Activated T-helper 17 cell treated with anti-CD3 and anti-CD28 coated beads, Interleukin-2, amount 50 U/mL, for 72 hours (primary cell): ENCODE results near the gene TAB2. TPM values are rescaled to one million over a fixed set of nuclear protein-coding genes. Genes with fewer than 3 reads are reported as not detected.

Experiments used
- ATAC-seq: fragments of 150-1000 bp; cut with Tn5 transposase; replicated peaks from 2 replicates; pipeline ENCODE4 v1.10.0; 2021; ENCODE audit warnings: mild to moderate bottlenecking, moderate library complexity
- H3K27ac Mint-ChIP-seq: one replicate; pipeline ENCODE4 v1.8.0; 2022; ENCODE audit warnings: mixed read lengths
- H3K27me3 Mint-ChIP-seq: one replicate; pipeline ENCODE4 v1.8.0; 2022; ENCODE audit warnings: mixed read lengths
- H3K36me3 Mint-ChIP-seq: one replicate; pipeline ENCODE4 v1.8.0; 2022; ENCODE audit warnings: low read depth, mild to moderate bottlenecking, mixed read lengths
- H3K4me1 Mint-ChIP-seq: one replicate; pipeline ENCODE4 v1.8.0; 2022; ENCODE audit warnings: mixed read lengths
- H3K4me3 Mint-ChIP-seq: one replicate; pipeline ENCODE4 v1.8.0; 2022; ENCODE audit warnings: mild to moderate bottlenecking, mixed read lengths
- H3K9me3 Mint-ChIP-seq: one replicate; pipeline ENCODE4 v1.8.0; 2022; ENCODE audit warnings: mixed read lengths
- total RNA-seq, 2 donors: library from RNA; stranded (reverse); gene quantifications; one replicate each; pipeline ENCODE4 v1.2.3, GENCODE V29; 2022

Gene TAB2
- total RNA-seq, 2 donors from 2014 or later: 164 to 185 TPM

DNA sequence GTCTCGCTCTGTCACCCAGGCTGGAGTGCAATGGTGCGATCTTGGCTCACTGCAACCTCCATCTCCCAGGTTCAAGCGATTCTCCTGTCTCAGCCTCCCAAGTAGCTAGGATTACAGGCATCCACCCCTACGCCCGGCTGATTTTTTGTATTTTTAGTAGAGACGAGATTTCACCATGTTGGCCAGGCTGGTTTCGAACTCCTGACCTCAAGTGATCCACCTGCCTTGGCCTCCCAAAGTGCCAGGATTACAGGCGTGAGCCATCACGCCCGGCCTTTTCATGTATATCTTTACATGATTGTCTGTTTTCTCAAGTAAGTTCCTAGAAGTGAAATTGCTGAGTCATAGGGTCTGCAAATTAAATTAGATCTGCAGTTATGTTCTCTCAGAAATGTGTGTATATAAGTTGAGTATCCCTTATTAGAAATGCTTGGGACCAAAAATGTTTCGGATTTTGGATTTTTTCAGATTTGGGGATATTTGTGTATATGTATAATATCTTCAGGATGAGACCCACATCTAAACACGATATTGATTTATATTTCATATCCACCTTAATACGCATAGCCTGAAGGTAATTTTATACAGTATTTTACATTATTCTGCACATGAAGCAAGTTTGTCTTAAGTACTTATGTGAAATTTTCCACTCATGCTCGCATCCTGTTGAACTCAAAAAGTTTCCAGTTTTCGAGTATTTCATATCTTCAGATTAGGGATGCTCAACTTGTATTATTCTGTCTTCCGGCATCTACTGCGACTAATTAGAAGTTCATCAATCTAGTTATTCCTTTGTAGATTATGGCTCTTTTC, 40.4 kb downstream of the TAB2 start:
- peaks cover 99% of the 10 kb centered on the region for H3K36me3 Mint-ChIP-seq
- peaks cover 4% of the 10 kb centered on the region for H3K9me3 Mint-ChIP-seq
- H3K27me3 Mint-ChIP-seq: no peaks in the 10 kb centered on the region
- peaks cover 57% of the 10 kb centered on the region for H3K4me1 Mint-ChIP-seq
- peak overlapping the region; percentile 24 for H3K4me3 Mint-ChIP-seq
- no peak for ATAC-seq
- peak overlapping the region; percentile 51 for H3K27ac Mint-ChIP-seq

DNA sequence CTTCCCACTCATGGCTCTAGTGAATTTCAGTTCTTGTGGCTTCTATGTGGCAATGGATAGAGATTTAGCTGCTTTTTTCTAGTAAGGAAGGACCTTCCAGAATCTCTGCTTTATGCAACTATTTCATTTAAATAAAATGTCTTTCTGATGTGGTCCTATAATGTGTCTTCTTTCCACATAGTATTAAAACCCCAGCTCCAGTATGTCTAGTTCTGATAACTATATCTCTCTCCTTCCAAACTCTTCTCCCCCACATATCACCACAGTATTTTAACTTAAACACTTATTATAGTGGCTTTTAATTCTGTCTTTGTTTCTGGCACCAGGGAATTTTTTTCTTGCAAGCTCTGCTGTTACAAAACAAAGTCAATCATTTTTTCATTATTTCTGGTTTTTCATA, 41.9 kb downstream of the TAB2 start:
- ATAC-seq: no peak
- Mint-ChIP-seq H3K4me1 (peaks cover 63% of the 10 kb centered on the region), H3K27ac (peak overlapping the region; percentile 51), H3K36me3 (peaks cover 97% of the 10 kb centered on the region), H3K9me3 (peaks cover 4% of the 10 kb centered on the region), H3K27me3 (no peaks in the 10 kb centered on the region), H3K4me3 (peak overlapping the region; percentile 24)

GRCh38 chr6:149360536-149360935, 43.0 kb downstream of the TAB2 start:
- Mint-ChIP-seq H3K27ac (peak overlapping the region; percentile 39), H3K36me3 (peaks cover 90% of the 10 kb centered on the region), H3K4me3 (peak overlapping the region; percentile 18), H3K4me1 (peaks cover 67% of the 10 kb centered on the region), H3K9me3 (peaks cover 4% of the 10 kb centered on the region), H3K27me3 (no peaks in the 10 kb centered on the region)
- ATAC-seq: no peak

DNA sequence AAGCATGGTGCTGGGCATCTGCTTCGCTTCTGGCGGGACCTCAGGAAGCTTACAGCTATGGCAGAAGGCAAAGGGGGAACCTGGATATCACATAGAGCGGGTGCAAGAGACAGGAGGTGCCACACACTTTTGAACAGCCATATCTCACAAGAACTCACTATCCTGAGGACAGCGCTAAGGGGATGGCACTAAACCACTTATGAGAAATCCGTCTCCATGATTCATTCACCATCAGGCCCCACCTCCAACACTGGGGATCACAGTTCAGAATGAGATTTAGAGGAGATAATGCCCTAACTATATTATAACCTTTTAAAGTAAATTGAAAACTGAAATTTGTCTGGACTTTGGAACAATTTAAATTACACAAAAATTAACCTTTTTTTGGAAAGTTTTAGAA, 44.8 kb downstream of the TAB2 start:
- H3K4me1 Mint-ChIP-seq: peaks cover 61% of the 10 kb centered on the region
- peaks cover 4% of the 10 kb centered on the region for H3K9me3 Mint-ChIP-seq
- peak overlapping the region; percentile 60 for H3K27ac Mint-ChIP-seq
- H3K27me3 Mint-ChIP-seq: no peaks in the 10 kb centered on the region
- H3K36me3 Mint-ChIP-seq: peaks cover 74% of the 10 kb centered on the region
- peak; percentile 80 for ATAC-seq
- peak overlapping the region; percentile 24 for H3K4me3 Mint-ChIP-seq

- H3K27ac Mint-ChIP-seq: peak overlapping the region; percentile 60
- peak overlapping the region; percentile 24 for H3K4me3 Mint-ChIP-seq
- no peaks in the 10 kb centered on the region for H3K27me3 Mint-ChIP-seq
- ATAC-seq: peak; percentile 42
- peaks cover 55% of the 10 kb centered on the region for H3K4me1 Mint-ChIP-seq
- H3K36me3 Mint-ChIP-seq: peaks cover 65% of the 10 kb centered on the region
- peaks cover 4% of the 10 kb centered on the region for H3K9me3 Mint-ChIP-seq
These were observed 45.6 kb downstream of the TAB2 start for GRCh38 chr6:149363154-149363553.

GRCh38 chr6:149364557-149364956, 47.0 kb downstream of the TAB2 start:
- peaks cover 56% of the 10 kb centered on the region for H3K36me3 Mint-ChIP-seq
- H3K4me1 Mint-ChIP-seq: peaks cover 43% of the 10 kb centered on the region
- peak overlapping the region; percentile 6 for H3K27ac Mint-ChIP-seq
- ATAC-seq: no peak
- H3K27me3 Mint-ChIP-seq: no peaks in the 10 kb centered on the region
- peaks cover 4% of the 10 kb centered on the region for H3K9me3 Mint-ChIP-seq
- no peak overlapping the region for H3K4me3 Mint-ChIP-seq

DNA sequence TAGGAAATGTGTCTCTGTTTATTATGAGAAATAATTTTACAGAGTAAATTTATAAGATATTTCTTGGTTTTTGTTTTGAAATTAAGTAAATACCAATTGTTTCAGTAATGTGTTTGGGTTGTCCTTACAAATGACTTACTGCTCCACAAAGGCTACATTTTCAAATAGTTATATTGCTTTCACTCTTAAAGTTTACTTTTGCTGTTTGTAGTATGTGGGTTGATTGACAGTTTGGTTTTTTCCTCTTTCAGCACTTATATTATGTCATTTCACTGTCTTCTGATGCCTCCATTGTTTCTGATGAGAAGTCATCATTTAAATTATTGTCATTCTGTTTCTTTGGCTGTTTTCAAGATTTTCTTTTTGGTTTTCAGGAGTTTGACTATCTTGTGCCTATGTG, 47.7 kb downstream of the TAB2 start:
- Mint-ChIP-seq H3K27me3 (no peaks in the 10 kb centered on the region), H3K4me1 (peaks cover 42% of the 10 kb centered on the region), H3K36me3 (peaks cover 56% of the 10 kb centered on the region), H3K9me3 (peaks cover 4% of the 10 kb centered on the region), H3K4me3 (no peak overlapping the region), H3K27ac (no peak overlapping the region)
- ATAC-seq: no peak

GRCh38 chr6:149366267-149366921, 48.9 kb downstream of the TAB2 start:
- Mint-ChIP-seq H3K27ac (no peak overlapping the region), H3K4me1 (peaks cover 41% of the 10 kb centered on the region), H3K4me3 (no peak overlapping the region), H3K9me3 (peaks cover 4% of the 10 kb centered on the region), H3K27me3 (no peaks in the 10 kb centered on the region), H3K36me3 (peaks cover 56% of the 10 kb centered on the region)
- peak; percentile 36 for ATAC-seq

DNA sequence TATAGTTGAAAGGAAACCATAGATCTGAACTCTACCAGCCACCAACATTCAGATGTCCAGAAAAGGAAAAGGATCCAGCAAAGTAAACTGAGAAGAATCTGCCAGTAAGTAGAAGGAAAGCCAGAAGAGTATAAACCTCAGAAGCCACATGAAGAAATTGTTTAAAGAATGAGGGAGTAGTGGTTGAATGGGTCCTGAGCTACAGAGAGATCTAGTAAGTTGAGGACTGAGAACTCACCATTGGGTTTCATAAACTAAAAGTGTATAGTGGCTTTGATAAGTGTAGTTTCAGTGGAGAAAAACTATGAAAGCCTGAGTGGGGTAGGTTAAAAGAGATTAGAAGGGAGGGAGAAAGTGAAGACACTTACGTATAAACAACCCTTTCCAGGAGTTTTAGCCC, 50.6 kb downstream of the TAB2 start:
- ATAC-seq: peak; percentile 87
- no peak overlapping the region for H3K27ac Mint-ChIP-seq
- H3K36me3 Mint-ChIP-seq: peaks cover 56% of the 10 kb centered on the region
- no peak overlapping the region for H3K4me3 Mint-ChIP-seq
- H3K9me3 Mint-ChIP-seq: no peaks in the 10 kb centered on the region
- H3K4me1 Mint-ChIP-seq: peaks cover 36% of the 10 kb centered on the region
- no peaks in the 10 kb centered on the region for H3K27me3 Mint-ChIP-seq

GRCh38 chr6:149371154-149371553, 53.6 kb downstream of the TAB2 start:
- H3K4me1 Mint-ChIP-seq: peaks cover 46% of the 10 kb centered on the region
- H3K36me3 Mint-ChIP-seq: peaks cover 71% of the 10 kb centered on the region
- peak overlapping the region; percentile 80 for H3K27ac Mint-ChIP-seq
- H3K9me3 Mint-ChIP-seq: no peaks in the 10 kb centered on the region
- H3K4me3 Mint-ChIP-seq: peak overlapping the region; percentile 43
- H3K27me3 Mint-ChIP-seq: no peaks in the 10 kb centered on the region
- no peak for ATAC-seq

DNA sequence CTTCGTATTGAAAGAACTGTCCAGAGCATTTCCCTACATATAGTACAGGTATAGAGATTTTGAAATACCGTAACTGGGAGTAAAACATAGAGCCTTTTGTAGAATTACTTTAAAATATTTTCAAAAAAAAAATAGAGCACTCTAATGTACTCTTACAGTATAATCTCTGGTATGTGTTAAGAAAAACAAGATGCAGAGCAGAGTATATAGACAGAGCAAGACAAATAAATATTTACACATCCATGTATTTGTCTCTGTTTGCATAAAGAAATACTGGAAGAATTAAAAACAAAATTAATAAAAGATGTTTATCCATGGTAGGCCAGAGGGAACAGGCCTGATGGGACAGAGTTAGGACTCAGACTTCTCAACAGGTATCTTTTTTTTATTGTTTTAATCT, 54.5 kb downstream of the TAB2 start:
- ATAC-seq: no peak
- Mint-ChIP-seq H3K27ac (peak overlapping the region; percentile 80), H3K4me3 (no peak overlapping the region), H3K9me3 (no peaks in the 10 kb centered on the region), H3K4me1 (peaks cover 52% of the 10 kb centered on the region), H3K36me3 (peaks cover 80% of the 10 kb centered on the region), H3K27me3 (no peaks in the 10 kb centered on the region)

DNA sequence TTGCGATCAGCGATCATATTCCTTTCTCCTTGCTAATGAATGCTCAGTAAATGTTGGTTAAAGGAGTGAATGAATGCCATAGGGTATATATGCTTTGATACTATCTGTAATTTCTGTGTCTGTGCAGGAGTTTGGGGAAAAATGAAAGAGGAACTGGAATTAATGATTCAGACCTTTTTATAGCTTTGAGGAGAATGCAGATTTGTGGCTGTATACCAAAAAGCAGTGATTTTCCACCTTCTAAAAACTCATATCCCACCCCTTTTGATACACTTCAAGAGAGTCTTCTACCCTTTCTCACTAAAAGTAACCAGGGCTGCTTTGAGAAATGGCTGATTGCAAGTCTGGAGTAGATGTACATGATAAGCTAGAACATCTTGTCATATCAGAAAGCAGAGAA, 56.0 kb downstream of the TAB2 start:
- peak overlapping the region; percentile 67 for H3K27ac Mint-ChIP-seq
- H3K36me3 Mint-ChIP-seq: peaks cover 93% of the 10 kb centered on the region
- no peaks in the 10 kb centered on the region for H3K27me3 Mint-ChIP-seq
- H3K9me3 Mint-ChIP-seq: no peaks in the 10 kb centered on the region
- peak overlapping the region; percentile 28 for H3K4me3 Mint-ChIP-seq
- no peak for ATAC-seq
- peaks cover 55% of the 10 kb centered on the region for H3K4me1 Mint-ChIP-seq

GRCh38 chr6:149379977-149380376, 62.5 kb downstream of the TAB2 start:
- H3K36me3 Mint-ChIP-seq: peaks cover 99% of the 10 kb centered on the region
- H3K9me3 Mint-ChIP-seq: peaks cover 4% of the 10 kb centered on the region
- H3K27ac Mint-ChIP-seq: peak overlapping the region; percentile 21
- peaks cover 41% of the 10 kb centered on the region for H3K4me1 Mint-ChIP-seq
- no peak overlapping the region for H3K4me3 Mint-ChIP-seq
- no peak for ATAC-seq
- H3K27me3 Mint-ChIP-seq: no peaks in the 10 kb centered on the region

DNA sequence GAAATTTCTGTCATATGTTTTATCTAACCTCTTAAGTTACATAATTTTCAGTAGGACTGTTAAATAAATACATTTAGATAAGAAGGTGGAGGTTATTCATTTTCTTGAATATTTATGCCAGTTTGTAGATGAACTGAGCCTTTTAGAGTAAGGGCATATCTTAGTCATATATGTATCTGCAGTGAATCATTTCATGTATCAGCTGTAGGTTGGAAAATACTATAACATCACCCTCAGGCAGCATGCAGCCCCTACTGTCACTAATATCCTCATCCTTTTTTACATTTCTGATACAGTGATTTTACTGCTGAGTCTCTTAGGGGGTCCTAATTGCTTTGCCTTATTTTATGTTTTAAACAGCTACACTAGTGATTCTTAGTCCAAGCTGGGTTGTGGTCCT, 63.0 kb downstream of the TAB2 start:
- Mint-ChIP-seq H3K4me3 (peak overlapping the region; percentile 17), H3K27me3 (no peaks in the 10 kb centered on the region), H3K4me1 (peaks cover 35% of the 10 kb centered on the region), H3K9me3 (peaks cover 4% of the 10 kb centered on the region), H3K27ac (peak overlapping the region; percentile 58), H3K36me3 (peaks cover 99% of the 10 kb centered on the region)
- peak; percentile 99 for ATAC-seq

DNA sequence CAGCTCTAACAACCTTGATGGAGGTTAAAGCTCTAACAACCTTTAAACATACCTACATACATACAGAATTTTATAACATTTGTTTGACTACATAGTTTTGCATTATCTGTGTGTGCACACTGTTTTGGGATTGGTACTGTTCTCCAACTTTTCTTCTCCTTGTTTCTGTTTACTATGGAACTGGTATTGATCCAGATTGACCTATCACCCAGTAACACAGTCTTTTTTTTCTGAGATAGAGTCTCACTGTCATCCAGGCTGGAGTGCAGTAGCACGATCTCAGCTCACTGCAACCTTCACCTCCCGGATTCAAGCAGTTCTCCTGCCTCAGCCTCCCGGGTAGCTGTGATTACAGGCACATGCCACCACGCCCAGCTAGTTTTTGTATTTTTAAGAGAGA, 65.9 kb downstream of the TAB2 start:
- peaks cover 100% of the 10 kb centered on the region for H3K36me3 Mint-ChIP-seq
- H3K27ac Mint-ChIP-seq: peak overlapping the region; percentile 48
- H3K4me3 Mint-ChIP-seq: no peak overlapping the region
- no peaks in the 10 kb centered on the region for H3K27me3 Mint-ChIP-seq
- peaks cover 45% of the 10 kb centered on the region for H3K4me1 Mint-ChIP-seq
- no peak for ATAC-seq
- H3K9me3 Mint-ChIP-seq: peaks cover 18% of the 10 kb centered on the region
